GM12878 (cell line): ENCODE data around the gene DPM2. TPM values are rescaled to one million over a fixed set of nuclear protein-coding genes. Genes with fewer than 3 reads are reported as not detected.

ENCODE experiments used
- ATAC-seq: fragments of 200-7000 bp; cut with Tn5 transposase; 3 replicates; pipeline ENCODE4 v1.9.1; 2020; ENCODE audit warnings: mild to moderate bottlenecking, moderate library complexity
- BruUV-seq: library from RNA; stranded (reverse); fragments of 400-500 nt; replicated peaks from 2 replicates; lab custom pipeline; 2021; lab: Mats Ljungman, UMichigan
- CTCF ChIA-PET: fragments of 300-600 bp; sonication (Branson Sonifier 250); formaldehyde crosslinking; extraction: SDS; loops from one replicate; lab custom pipeline; 2021; ENCODE audit warnings: inconsistent platforms; lab: Yijun Ruan, JAX
- POLR2A ChIA-PET: fragments of 350-600 bp; formaldehyde crosslinking; extraction: SDS; loops from one replicate; lab custom pipeline; 2021; ENCODE audit warnings: inconsistent platforms; lab: Charles Lee
- RAD21 ChIA-PET: fragments of 300-600 bp; sonication (Branson Sonifier 250); formaldehyde crosslinking; loops from one replicate; lab custom pipeline; 2023; ENCODE audit warnings: antibody characterized with exemption; ENCODE audit not compliant: unreplicated experiment; lab: Charles Lee
- SMC1A ChIA-PET: fragments of 300-600 bp; sonication (Branson Sonifier 250); formaldehyde crosslinking; loops from one replicate; lab custom pipeline; 2023; ENCODE audit not compliant: unreplicated experiment, uncharacterized antibody; lab: Charles Lee
- DNase-seq: peaks from one replicate; pipeline ENCODE4 v3.0.0-alpha.2; 2011; ENCODE audit warnings: low read depth, low spot score
- FAIRE-seq: peaks from 3 replicates; lab custom pipeline; 2011; peaks lifted over from hg19 to GRCh38; lab: Jason Lieb, UNC
- H2AFZ ChIP-seq: 2 replicates; pipeline ENCODE4 v1.6.0; 2011; ENCODE audit warnings: low read depth, low read length, control low read depth; ENCODE audit not compliant: control insufficient read depth
- H3K27ac ChIP-seq: 2 replicates; pipeline ENCODE4 v1.5.1; 2011; ENCODE audit warnings: control low read depth; ENCODE audit not compliant: control insufficient read depth, insufficient read depth
- H3K27me3 ChIP-seq, 2 experiments: replicated peaks in 1 of 2; 2 replicates each; pipeline versions ENCODE4 v1.6.0 to v1.6.1; 2011; ENCODE audit warnings: low read length in 1 of 2; ENCODE audit not compliant: control insufficient read depth in 2 of 2, insufficient read depth in 2 of 2
- H3K36me3 ChIP-seq, 2 experiments: 2 replicates each; pipeline ENCODE4 v1.5.1; 2011; ENCODE audit warnings: low read length in 1 of 2; ENCODE audit not compliant: control insufficient read depth in 2 of 2, insufficient read depth in 2 of 2
- H3K4me1 ChIP-seq: 2 replicates; pipeline ENCODE4 v1.6.1; 2011; ENCODE audit warnings: mild to moderate bottlenecking, low read length, moderate library complexity, mixed read lengths; ENCODE audit not compliant: control insufficient read depth, insufficient read depth
- H3K4me2 ChIP-seq: 2 replicates; pipeline ENCODE4 v1.6.0; 2011; ENCODE audit warnings: control low read depth; ENCODE audit not compliant: control insufficient read depth, insufficient read depth
- H3K4me3 ChIP-seq: fragments of 200-600 bp; sonication (generic); 2 replicates; pipeline ENCODE4 v1.5.1; 2016
- H3K79me2 ChIP-seq: 2 replicates; pipeline ENCODE4 v1.6.0; 2011; ENCODE audit warnings: low read length; ENCODE audit not compliant: control insufficient read depth, insufficient read depth
- H3K9ac ChIP-seq: 2 replicates; pipeline ENCODE4 v1.8.0; 2011; ENCODE audit warnings: low read length, control low read depth, mixed read lengths; ENCODE audit not compliant: control insufficient read depth, insufficient read depth
- H3K9me3 ChIP-seq: replicated peaks from 3 replicates; pipeline ENCODE4 v1.5.1; 2011; ENCODE audit warnings: mild to moderate bottlenecking, low read length; ENCODE audit not compliant: control insufficient read depth, insufficient read depth
- H4K20me1 ChIP-seq: 2 replicates; pipeline ENCODE4 v1.6.0; 2011; ENCODE audit not compliant: control insufficient read depth, insufficient read depth
- PKNOX1 ChIP-seq: fragments of 450-650 bp; IDR thresholded peaks from 2 replicates; pipeline ENCODE4 v1.6.1; 2016; ENCODE audit warnings: mild to moderate bottlenecking
- RUNX3 ChIP-seq: IDR thresholded peaks from 2 replicates; pipeline ENCODE4 v1.6.1; 2012; ENCODE audit warnings: low read length, inconsistent platforms
- SPI1 ChIP-seq: IDR thresholded peaks from 2 replicates; pipeline ENCODE4 v1.6.1; 2011; ENCODE audit warnings: low read depth, mild to moderate bottlenecking, low read length, moderate library complexity, borderline replicate concordance; ENCODE audit not compliant: insufficient read depth
- WGBS: methylation state at CpG from one replicate; pipeline ENCODE4 v1.1.6; 2016; ENCODE audit warnings: low lambda C conversion rate; ENCODE audit not compliant: insufficient replicate concordance, insufficient coverage; ENCODE audit errors: missing lambda C conversion rate; 5-methylcytosine and 5-hydroxymethylcytosine counted together
- in situ Hi-C: fragments of 300-500 bp; cut with MboI; formaldehyde crosslinking; loops from 9 replicates; pipeline ENCODE4 v1.14.3; 2018; ENCODE audit warnings: mixed read lengths
- intact Hi-C: fragments of 100-400 bp; cut with micrococcal nuclease; formaldehyde crosslinking; loops from one replicate; pipeline ENCODE4 v1.14.2; 2022; ENCODE audit not compliant: unreplicated experiment
- polyA plus RNA-seq, 11 experiments: library from polyadenylated mRNA; depleted of rRNA in 4 of 11; unstranded in 6 of 11; stranded (reverse) in 5 of 11; fragments of >200 nt; fragmentation: Nextera tagmentation in 4 of 11; fragmentation: Illumina TruSeq in 1 of 11; extraction: Ambion mirVana in 4 of 11; extraction: Trizol in 1 of 11; gene quantifications; 1 replicate in 1 of 11; 2 replicates in 10 of 11; pipeline versions ENCODE4 v1.2.1 to v1.2.3, GENCODE V29; 2011 to 2016; ENCODE audit warnings: inconsistent platforms in 2 of 11, missing spikeins in 2 of 11, low read depth in 1 of 11
- total RNA-seq, 4 experiments: library from RNA; depleted of rRNA in 3 of 4; stranded (reverse); fragments of >200 nt in 3 of 4; fragmentation: Illumina TruSeq in 1 of 4; extraction: Trizol in 1 of 4; gene quantifications; 2 replicates each; pipeline versions ENCODE4 v1.2.1 to v1.2.3, GENCODE V29; 2013 to 2021

DPM2 gene
- total and polyA plus RNA-seq, 10 of the 15 experiments (the other 5 are each of a cell fraction or from before 2014, with no cell fraction given), result 22.7 to 77.9 (median 44.7) TPM

- peak; percentile 29; the same call in 1 of the 2 replicates for TF ChIP-seq PKNOX1
Measured at GRCh38 chr9:127977884-127978647, 40.4 kb upstream of the DPM2 start (continued).

DNA sequence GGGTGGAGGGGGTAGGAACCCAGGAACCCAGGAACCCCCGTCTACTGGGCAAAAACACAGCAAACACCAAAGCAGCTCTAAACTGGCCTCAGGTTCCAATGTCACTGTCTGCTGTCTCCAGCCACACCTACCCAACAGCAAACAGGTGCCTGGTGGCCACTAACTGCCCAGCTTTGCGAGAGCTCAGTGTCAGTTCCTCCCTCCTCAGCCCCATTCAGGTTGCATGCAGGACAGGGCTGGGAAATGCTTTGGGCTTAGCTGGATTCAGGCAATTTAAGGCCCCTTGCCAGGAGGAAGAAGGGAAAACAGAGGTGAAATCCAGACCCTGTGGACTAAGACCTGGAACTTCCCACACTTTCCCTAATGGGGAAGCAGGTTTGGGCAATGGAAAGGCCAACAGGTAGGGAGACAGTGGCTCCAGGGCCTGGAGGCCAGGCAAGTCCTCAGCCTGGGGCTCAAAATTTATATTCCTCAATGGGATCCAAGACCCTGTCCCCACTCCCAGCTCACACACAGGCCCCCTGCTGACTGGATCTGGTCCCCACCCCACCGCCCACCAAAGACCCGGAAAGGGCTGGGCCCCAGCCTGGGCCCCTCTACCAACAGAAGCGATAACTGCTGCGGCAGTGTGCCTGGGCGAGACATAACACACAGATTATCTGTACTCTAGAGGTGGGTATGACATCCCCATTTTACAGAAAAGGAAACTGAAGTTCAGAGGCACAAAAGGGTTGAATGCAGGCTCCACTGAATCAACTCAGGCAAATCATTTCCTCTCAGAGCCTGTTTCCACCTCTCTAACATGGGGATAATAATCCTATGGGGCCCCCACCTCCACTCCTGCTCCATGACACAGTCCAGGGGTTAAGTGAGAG lies 39.6 kb upstream of the DPM2 start:
- ATAC-seq (no peak), DNase-seq (no peak), FAIRE-seq (no peak)
- RAD21 ChIA-PET, result interaction anchor here (1.4 to 2.6 kb wide), 3 partner anchors 22 to 57 kb away, joined by 3 to 14 read pairs (median 12); no protein-coding TSS in a partner anchor
- H3K4me3 ChIP-seq, result peak overlapping the region; percentile 93
- 7% methylated on average over 7 of the region's 7 CpGs for WGBS
- POLR2A ChIA-PET, result interaction anchor here (1.6 kb wide), 1 partner anchor 56 kb away, joined by 4 read pairs; no protein-coding TSS in a partner anchor
- H3K27me3 ChIP-seq, result no peaks in the 10 kb centered on the region
- peak overlapping the region; percentile 68 for H3K9ac ChIP-seq
- no TSS peak for BruUV-seq
- peak overlapping the region; percentile 91 for H3K4me2 ChIP-seq
- no peaks in the 10 kb centered on the region for H3K9me3 ChIP-seq
- H3K79me2 ChIP-seq, result peaks cover 63% of the 10 kb centered on the region
- peak; percentile 37; the same call in 1 of the 2 replicates for TF ChIP-seq SPI1
- TF ChIP-seq RUNX3, result no peak
- in situ Hi-C loops, result no loop called here
- CTCF ChIA-PET, result interaction anchor here (0.8 to 7.8 kb wide), 6 partner anchors 19 to 58 kb away, joined by 3 to 63 read pairs (median 6); no protein-coding TSS in a partner anchor
- H3K4me1 ChIP-seq, result peaks cover 40% of the 10 kb centered on the region
- SMC1A ChIA-PET, result interaction anchor here (1.0 to 2.9 kb wide), 4 partner anchors 22 to 58 kb away, joined by 3 to 16 read pairs (median 8); no protein-coding TSS in a partner anchor
- peak overlapping the region; percentile 62 for H3K27ac ChIP-seq
- peaks cover 1 to 3% of the 10 kb centered on the region in 2 experiments; a peak in 2 of 4 replicates for H3K36me3 ChIP-seq
- intact Hi-C loops, result no loop called here
- H2AFZ ChIP-seq, result no peak overlapping the region
- H4K20me1 ChIP-seq, result peaks cover 10% of the 10 kb centered on the region
